GM20431 (cell line): ENCODE measurements around the gene PAX3.

Experiments
- in situ Hi-C: fragments of 300-500 bp; cut with MseI, MboI; formaldehyde crosslinking; loops from one replicate; pipeline ENCODE4 v1.15.0; 2020; ENCODE audit warnings: low sequenced_read_pairs; ENCODE audit not compliant: unreplicated experiment

The PAX3 gene

GRCh38 chr2:222300726-222301052 is 1.9 kb upstream of the PAX3 start:
- in situ Hi-C loops: loop anchor here (25.0 kb wide), 1 partner anchor 238 kb away; no protein-coding TSS in a partner anchor

- in situ Hi-C loops: loop anchor here (25.0 kb wide), 1 partner anchor 238 kb away; no protein-coding TSS in a partner anchor
Measured at GRCh38 chr2:222299906-222300725, 1.3 kb upstream of the PAX3 start.

GRCh38 chr2:222298001-222298310 is 842 bp downstream of the PAX3 start:
- in situ Hi-C loops: no loop called here

GRCh38 chr2:222297600-222297935 is 1.2 kb downstream of the PAX3 start:
- in situ Hi-C loops: no loop called here

- in situ Hi-C loops: no loop called here
Measured at GRCh38 chr2:222296911-222297599, 1.7 kb downstream of the PAX3 start.

- in situ Hi-C loops: no loop called here
Measured at GRCh38 chr2:222296311-222296741, 2.5 kb downstream of the PAX3 start.

- in situ Hi-C loops: no loop called here
Measured at GRCh38 chr2:222295368-222296062, 3.3 kb downstream of the PAX3 start.

GRCh38 chr2:222294996-222295367 is 3.8 kb downstream of the PAX3 start:
- in situ Hi-C loops: no loop called here

GRCh38 chr2:222293660-222294630 is 4.9 kb downstream of the PAX3 start:
- in situ Hi-C loops: no loop called here

- in situ Hi-C loops: no loop called here
Measured at GRCh38 chr2:222292149-222293134, 6.4 kb downstream of the PAX3 start.

- in situ Hi-C loops: no loop called here
Measured at GRCh38 chr2:222291485-222291841, 7.3 kb downstream of the PAX3 start.

- in situ Hi-C loops: no loop called here
Measured at GRCh38 chr2:222290736-222291484, 7.9 kb downstream of the PAX3 start.

GRCh38 chr2:222290401-222290735 is 8.4 kb downstream of the PAX3 start:
- in situ Hi-C loops: no loop called here

GRCh38 chr2:222289278-222290160 is 9.3 kb downstream of the PAX3 start:
- in situ Hi-C loops: no loop called here

- in situ Hi-C loops: no loop called here
Measured at GRCh38 chr2:222288590-222289277, 10.1 kb downstream of the PAX3 start.

- in situ Hi-C loops: no loop called here
Measured at GRCh38 chr2:222287862-222288479, 10.8 kb downstream of the PAX3 start.

- in situ Hi-C loops: no loop called here
Measured at GRCh38 chr2:222284466-222284865, 14.3 kb downstream of the PAX3 start.
